GM19463 (cell line): ENCODE results near the gene SFRP2.

Experiments
- ATAC-seq: cut with Tn5 transposase; IDR thresholded peaks from one replicate; pipeline ENCODE4 v1.9.1; 2021; ENCODE audit warnings: mild to moderate bottlenecking, moderate library complexity; ENCODE audit not compliant: unreplicated experiment

The SFRP2 gene

GRCh38 chr4:153777421-153777820 is 11.5 kb downstream of the SFRP2 start:
- ATAC-seq = no peak

GRCh38 chr4:153776601-153777000 is 12.3 kb downstream of the SFRP2 start:
- no peak for ATAC-seq

GRCh38 chr4:153773236-153773690 is 15.6 kb downstream of the SFRP2 start:
- ATAC-seq = no peak

GRCh38 chr4:153771046-153771445 is 17.8 kb downstream of the SFRP2 start:
- ATAC-seq = no peak

- no peak for ATAC-seq
Measured at GRCh38 chr4:153766758-153767157, 22.1 kb downstream of the SFRP2 start.

GRCh38 chr4:153765894-153766293 is 23.0 kb downstream of the SFRP2 start:
- ATAC-seq = no peak

GRCh38 chr4:153764601-153765368 is 24.1 kb downstream of the SFRP2 start:
- ATAC-seq = no peak

- no peak for ATAC-seq
Measured at GRCh38 chr4:153763404-153763803, 25.5 kb downstream of the SFRP2 start.

GRCh38 chr4:153759407-153760316 is 29.2 kb downstream of the SFRP2 start, which contains the start of gene RNF175:
Gene RNF175 (minus strand): TSS chr4:153760024. CDS start chr4:153759862, 162 bp downstream.
- no peak for ATAC-seq

- no peak for ATAC-seq
Measured at GRCh38 chr4:153758688-153759406, 30.0 kb downstream of the SFRP2 start.

- ATAC-seq = no peak
Measured at GRCh38 chr4:153758136-153758535, 30.7 kb downstream of the SFRP2 start.

- ATAC-seq = no peak
Measured at GRCh38 chr4:153757407-153757806, 31.5 kb downstream of the SFRP2 start.

GRCh38 chr4:153755186-153755585 is 33.7 kb downstream of the SFRP2 start:
- ATAC-seq = no peak

GRCh38 chr4:153750197-153750817 is 38.6 kb downstream of the SFRP2 start:
- ATAC-seq = peak; percentile 93

GRCh38 chr4:153748378-153748777 is 40.5 kb downstream of the SFRP2 start:
- no peak for ATAC-seq

GRCh38 chr4:153747406-153747955 is 41.4 kb downstream of the SFRP2 start:
- no peak for ATAC-seq

- ATAC-seq = no peak
Measured at GRCh38 chr4:153745651-153746050, 43.2 kb downstream of the SFRP2 start.

- ATAC-seq = no peak
Measured at GRCh38 chr4:153741541-153741940, 47.3 kb downstream of the SFRP2 start.

- ATAC-seq = no peak
Measured at GRCh38 chr4:153735906-153736461, 52.9 kb downstream of the SFRP2 start.
